ENCODE results near the gene FAM221B. TPM values are rescaled to one million over a fixed set of nuclear protein-coding genes. Genes with fewer than 3 reads are reported as not detected.

The FAM221B gene
- total RNA-seq, 2 donors from 2014 or later = not detected

Other genes starting within 250 kb of the FAM221B start
- gene TESK1, start 223.5 kb downstream of the FAM221B start, total RNA-seq = 10 to 100 TPM; 31.7 to 31.9 TPM
- gene CD72, start 210.3 kb downstream of the FAM221B start, total RNA-seq = 1 to 10 TPM; 3.5 to 8.1 TPM
- gene SIT1, start 177.8 kb downstream of the FAM221B start, total RNA-seq = 10 to 100 TPM; 33.9 to 48.9 TPM
- gene RMRP, start 170.7 kb downstream of the FAM221B start, total RNA-seq = over 10,000 TPM in 1 of 2 donors, 1,000 to 10,000 TPM in 1; 7,466 to 10,512 TPM
- 10 to 100 TPM; 27.7 to 35.2 TPM for gene CCDC107, start 170.4 kb downstream of the FAM221B start, total RNA-seq
- gene ARHGEF39, start 163.5 kb downstream of the FAM221B start, total RNA-seq = 1 to 10 TPM; 1.6 to 3.1 TPM
- not detected for gene CA9, start 154.8 kb downstream of the FAM221B start, total RNA-seq
- 10 to 100 TPM; 29.2 to 33.9 TPM for gene TPM2, start 138.8 kb downstream of the FAM221B start, total RNA-seq
- gene TLN1, start 96.5 kb downstream of the FAM221B start, total RNA-seq = 100 to 1,000 TPM; 259 to 617 TPM
- gene CREB3, start 96.1 kb downstream of the FAM221B start, total RNA-seq = 10 to 100 TPM; 16.0 to 16.5 TPM
- gene GBA2, start 79.5 kb downstream of the FAM221B start, total RNA-seq = 10 to 100 TPM; 28.6 to 28.7 TPM
- 10 to 100 TPM; 25.5 to 26.5 TPM for gene RGP1, start 79.4 kb downstream of the FAM221B start, total RNA-seq
- gene MSMP, start 74.5 kb downstream of the FAM221B start, total RNA-seq = not detected
- 1 to 10 TPM; 3.8 to 4.0 TPM for gene NPR2, start 37.1 kb downstream of the FAM221B start, total RNA-seq
- gene SPAG8, start 16.5 kb downstream of the FAM221B start, total RNA-seq = under 1 TPM; 0.81 to 0.97 TPM
- 10 to 100 TPM; 15.0 to 20.5 TPM for gene HINT2, start 13.7 kb downstream of the FAM221B start, total RNA-seq
- gene TMEM8B, start 496 bp upstream of the FAM221B start, total RNA-seq = 1 to 10 TPM; 4.5 to 7.1 TPM
- gene OR13J1, start 41.7 kb upstream of the FAM221B start, total RNA-seq = not detected
- gene HRCT1, start 77.5 kb upstream of the FAM221B start, total RNA-seq = not detected
- gene SPAAR, start 80.8 kb upstream of the FAM221B start, total RNA-seq = not detected
- not detected for gene OR2S2, start 129.4 kb upstream of the FAM221B start, total RNA-seq
- gene RECK, start 208.2 kb upstream of the FAM221B start, total RNA-seq = 1 to 10 TPM; 6.4 to 7.8 TPM